ENCODE measurements around the gene INTS2. TPM values are rescaled to one million over a fixed set of nuclear protein-coding genes. Genes with fewer than 3 reads are reported as not detected.

Gene INTS2
- total RNA-seq, 1 experiment from 2014 or later, result 9.4 TPM

DNA sequence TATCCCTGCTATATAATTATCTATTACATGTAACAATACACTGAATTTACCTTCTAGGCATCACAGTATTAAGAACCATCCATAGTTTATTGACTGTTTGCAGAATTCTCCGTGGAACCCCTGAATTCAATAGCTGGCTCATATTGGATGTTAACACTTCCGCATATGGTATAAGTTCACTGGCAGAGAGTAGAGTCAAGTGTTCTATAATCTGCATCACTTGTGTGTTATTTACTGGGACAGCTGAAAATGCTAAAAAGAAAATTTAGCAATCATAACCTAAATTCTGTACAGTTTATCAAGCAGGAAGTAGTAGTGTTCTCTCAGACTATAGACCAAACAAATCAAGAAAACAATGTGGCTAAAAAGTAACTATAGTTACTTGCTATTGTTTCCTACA is 49.9 kb downstream of the INTS2 start:
- no peaks in the 10 kb centered on the region for H3K9me3 Mint-ChIP-seq (ENCODE audit: low read depth, unreplicated experiment)
- H3K4me1 Mint-ChIP-seq (ENCODE audit: low read depth, unreplicated experiment), result no peaks in the 10 kb centered on the region
- no peaks in the 10 kb centered on the region for H3K27me3 Mint-ChIP-seq (ENCODE audit: unreplicated experiment)
- TF ChIP-seq, protein P1, sequence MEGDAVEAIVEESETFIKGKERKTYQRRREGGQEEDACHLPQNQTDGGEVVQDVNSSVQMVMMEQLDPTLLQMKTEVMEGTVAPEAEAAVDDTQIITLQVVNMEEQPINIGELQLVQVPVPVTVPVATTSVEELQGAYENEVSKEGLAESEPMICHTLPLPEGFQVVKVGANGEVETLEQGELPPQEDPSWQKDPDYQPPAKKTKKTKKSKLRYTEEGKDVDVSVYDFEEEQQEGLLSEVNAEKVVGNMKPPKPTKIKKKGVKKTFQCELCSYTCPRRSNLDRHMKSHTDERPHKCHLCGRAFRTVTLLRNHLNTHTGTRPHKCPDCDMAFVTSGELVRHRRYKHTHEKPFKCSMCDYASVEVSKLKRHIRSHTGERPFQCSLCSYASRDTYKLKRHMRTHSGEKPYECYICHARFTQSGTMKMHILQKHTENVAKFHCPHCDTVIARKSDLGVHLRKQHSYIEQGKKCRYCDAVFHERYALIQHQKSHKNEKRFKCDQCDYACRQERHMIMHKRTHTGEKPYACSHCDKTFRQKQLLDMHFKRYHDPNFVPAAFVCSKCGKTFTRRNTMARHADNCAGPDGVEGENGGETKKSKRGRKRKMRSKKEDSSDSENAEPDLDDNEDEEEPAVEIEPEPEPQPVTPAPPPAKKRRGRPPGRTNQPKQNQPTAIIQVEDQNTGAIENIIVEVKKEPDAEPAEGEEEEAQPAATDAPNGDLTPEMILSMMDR (IDR thresholded peaks at IDR 0.05; ENCODE audit: unreplicated experiment), result no peak
- no peak for DNase-seq
- intact Hi-C loops (cut with micrococcal nuclease; ENCODE audit: unreplicated experiment), result loop anchor here (10.0 kb wide), 1 partner anchor 187 kb away; the partner anchor contains the start of gene MED13
- H3K27ac Mint-ChIP-seq (ENCODE audit: unreplicated experiment), result no peak overlapping the region
- H3K4me3 Mint-ChIP-seq (ENCODE audit: low read depth, unreplicated experiment), result no peak overlapping the region
- no TSS peak for BruUV-seq (replicated peaks)
- H3K36me3 Mint-ChIP-seq (ENCODE audit: insufficient read depth, unreplicated experiment), result peaks cover 7% of the 10 kb centered on the region
- CTCF ChIA-PET, result no interaction called here

- H3K36me3 Mint-ChIP-seq (ENCODE audit: insufficient read depth, unreplicated experiment), result peaks cover 7% of the 10 kb centered on the region
- H3K9me3 Mint-ChIP-seq (ENCODE audit: low read depth, unreplicated experiment), result no peaks in the 10 kb centered on the region
These were observed 52.0 kb downstream of the INTS2 start for GRCh38 chr17:61875804-61876203.

DNA sequence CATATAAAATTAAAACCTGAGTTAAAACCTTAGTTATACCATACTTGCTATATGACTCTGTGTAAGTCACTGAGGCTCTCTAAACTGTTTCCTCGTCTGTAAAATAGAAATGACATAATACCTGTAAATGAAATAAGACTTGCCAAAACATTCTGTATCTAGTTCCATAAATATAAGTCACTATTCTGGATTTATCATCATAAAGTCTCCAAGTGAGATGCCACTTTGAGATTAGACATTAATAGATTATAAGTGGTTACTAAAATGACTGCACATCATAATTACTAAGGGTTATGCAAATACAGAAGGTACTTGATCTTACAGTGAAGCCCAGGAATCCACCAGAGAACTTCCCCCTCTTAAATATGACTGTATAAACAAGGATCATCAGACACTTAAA is 52.5 kb downstream of the INTS2 start:
- Mint-ChIP-seq H3K9me3 (ENCODE audit: low read depth, unreplicated experiment) (no peaks in the 10 kb centered on the region), H3K27ac (ENCODE audit: unreplicated experiment) (no peak overlapping the region), H3K36me3 (ENCODE audit: insufficient read depth, unreplicated experiment) (peaks cover 7% of the 10 kb centered on the region), H3K4me3 (ENCODE audit: low read depth, unreplicated experiment) (no peak overlapping the region), H3K4me1 (ENCODE audit: low read depth, unreplicated experiment) (no peaks in the 10 kb centered on the region), H3K27me3 (ENCODE audit: unreplicated experiment) (no peaks in the 10 kb centered on the region)
- CTCF ChIA-PET, result no interaction called here
- no TSS peak for BruUV-seq (replicated peaks)
- DNase-seq, result no peak
- TF ChIP-seq, protein P1 (IDR thresholded peaks at IDR 0.05; ENCODE audit: unreplicated experiment), result no peak
- intact Hi-C loops (cut with micrococcal nuclease; ENCODE audit: unreplicated experiment), result loop anchor here (10.0 kb wide), 1 partner anchor 190 kb away; the partner anchor contains the start of gene MED13

More at GRCh38 chr17:61875804-61876203, 52.0 kb downstream of the INTS2 start:
- no peaks in the 10 kb centered on the region for H3K4me1 Mint-ChIP-seq (ENCODE audit: low read depth, unreplicated experiment)
- TF ChIP-seq, protein P1 (IDR thresholded peaks at IDR 0.05; ENCODE audit: unreplicated experiment), result no peak
- no TSS peak for BruUV-seq (replicated peaks)
- no peak for DNase-seq
- CTCF ChIA-PET, result no interaction called here
- intact Hi-C loops (cut with micrococcal nuclease; ENCODE audit: unreplicated experiment), result loop anchor here (10.0 kb wide), 1 partner anchor 189 kb away; the partner anchor contains the start of gene MED13
- no peaks in the 10 kb centered on the region for H3K27me3 Mint-ChIP-seq (ENCODE audit: unreplicated experiment)
- H3K4me3 Mint-ChIP-seq (ENCODE audit: low read depth, unreplicated experiment), result no peak overlapping the region
- no peak overlapping the region for H3K27ac Mint-ChIP-seq (ENCODE audit: unreplicated experiment)

DNA sequence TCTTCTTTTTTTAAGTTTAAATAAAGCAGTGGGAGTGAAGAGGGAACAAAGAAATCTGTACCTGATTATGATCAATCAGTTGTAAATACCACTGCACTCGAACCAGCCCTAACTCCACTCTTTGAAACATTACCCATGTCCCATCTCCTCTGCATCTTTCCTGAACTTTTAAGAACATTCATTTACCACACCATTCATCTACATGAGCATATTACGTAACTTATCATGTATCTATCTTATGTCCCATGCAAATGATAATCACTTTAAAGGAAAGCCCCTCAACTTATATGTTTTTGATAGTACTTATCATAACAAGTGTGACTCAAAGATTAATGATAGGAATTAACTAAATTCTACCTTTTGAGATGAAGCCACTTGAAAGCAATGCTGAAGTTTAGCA is 53.7 kb downstream of the INTS2 start:
- TF ChIP-seq, protein P1 (IDR thresholded peaks at IDR 0.05; ENCODE audit: unreplicated experiment), result no peak
- BruUV-seq (replicated peaks), result no TSS peak
- Mint-ChIP-seq H3K4me1 (ENCODE audit: low read depth, unreplicated experiment) (no peaks in the 10 kb centered on the region), H3K4me3 (ENCODE audit: low read depth, unreplicated experiment) (no peak overlapping the region), H3K27me3 (ENCODE audit: unreplicated experiment) (no peaks in the 10 kb centered on the region), H3K27ac (ENCODE audit: unreplicated experiment) (no peak overlapping the region), H3K36me3 (ENCODE audit: insufficient read depth, unreplicated experiment) (peaks cover 7% of the 10 kb centered on the region), H3K9me3 (ENCODE audit: low read depth, unreplicated experiment) (no peaks in the 10 kb centered on the region)
- intact Hi-C loops (cut with micrococcal nuclease; ENCODE audit: unreplicated experiment), result loop anchor here (10.0 kb wide), 1 partner anchor 191 kb away; the partner anchor contains the start of gene MED13
- no peak for DNase-seq
- CTCF ChIA-PET, result no interaction called here

Measured in Calu3 (cell line).